Measurements from ENCODE around the gene CSTPP1.

DNA sequence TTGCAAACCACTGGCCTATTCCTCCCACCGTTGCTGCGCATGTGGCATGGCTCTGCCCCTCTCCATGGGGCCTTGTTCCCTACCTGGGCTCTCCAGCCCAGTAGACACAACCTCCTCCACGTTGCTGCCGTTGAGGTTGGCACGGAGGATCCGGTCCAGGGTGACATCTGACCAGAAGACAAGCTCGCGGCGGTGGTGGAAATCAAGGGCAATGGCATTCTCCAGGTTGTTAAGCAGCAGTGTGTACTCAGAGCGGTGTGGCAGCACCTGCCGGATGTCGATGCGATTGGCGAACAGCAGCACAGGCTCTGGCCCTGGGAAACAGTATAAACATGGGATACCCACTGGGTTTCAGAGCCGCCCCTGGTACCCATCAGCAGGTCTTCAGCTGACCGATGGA lies 42.1 kb upstream of the CSTPP1 start:
- TF ChIP-seq CTCF (IDR thresholded peaks at IDR 0.05) (no peak), POLR2A (IDR thresholded peaks at IDR 0.05) (no peak)

All from lower leg skin (tissue), 3 donors.